Skin of body (tissue), 2 donors: ENCODE results near the gene CARD11. TPM values are rescaled to one million over a fixed set of nuclear protein-coding genes. Genes with fewer than 3 reads are reported as not detected.
"Not testable (repeated sequence)": the region's sequence is repeated elsewhere in the genome, so short reads cannot be mapped to it uniquely, and the experiment has no call there.

Source experiments
- DNase-seq: peaks from one replicate; lab custom pipeline; 2025; lab: John Stamatoyannopoulos, UW
- total RNA-seq: library from RNA; depleted of rRNA; stranded (reverse); fragments of >200 nt; gene quantifications from one replicate; pipeline ENCODE4 v1.2.3, GENCODE V29; 2014

Gene CARD11
- total RNA-seq, 1 donor from 2014 or later = 0.59 TPM

- not testable (repeated sequence) for DNase-seq
These were observed 22.4 kb downstream of the CARD11 start for GRCh38 chr7:3021224-3021623.

GRCh38 chr7:3020416-3020815 lies 23.3 kb downstream of the CARD11 start:
- DNase-seq = no peak

GRCh38 chr7:3019801-3020200 lies 23.9 kb downstream of the CARD11 start:
- no peak for DNase-seq

- DNase-seq = no peak
These were observed 29.5 kb downstream of the CARD11 start for GRCh38 chr7:3013975-3014792.

- DNase-seq = no peak
These were observed 32.3 kb downstream of the CARD11 start for GRCh38 chr7:3011211-3011852.

- no peak for DNase-seq
These were observed 33.5 kb downstream of the CARD11 start for GRCh38 chr7:3010161-3010560.

GRCh38 chr7:3009086-3009485 lies 34.6 kb downstream of the CARD11 start:
- DNase-seq = no peak

- no peak for DNase-seq
These were observed 35.3 kb downstream of the CARD11 start for GRCh38 chr7:3008386-3008785.

- no peak for DNase-seq
These were observed 36.0 kb downstream of the CARD11 start for GRCh38 chr7:3007696-3008095.

- DNase-seq = no peak
These were observed 38.4 kb downstream of the CARD11 start for GRCh38 chr7:3005257-3005656.

GRCh38 chr7:3003936-3004335 lies 39.7 kb downstream of the CARD11 start:
- no peak for DNase-seq

- no peak for DNase-seq
These were observed 41.0 kb downstream of the CARD11 start for GRCh38 chr7:3002631-3003030.

GRCh38 chr7:3000566-3000965 lies 43.1 kb downstream of the CARD11 start:
- DNase-seq = no peak

GRCh38 chr7:2999078-2999500 lies 44.6 kb downstream of the CARD11 start:
- no peak for DNase-seq

- DNase-seq = no peak
These were observed 46.7 kb downstream of the CARD11 start for GRCh38 chr7:2997014-2997413.

- no peak for DNase-seq
These were observed 47.5 kb downstream of the CARD11 start for GRCh38 chr7:2996141-2996540.

- no peak for DNase-seq
These were observed 49.8 kb downstream of the CARD11 start for GRCh38 chr7:2993868-2994267.

- DNase-seq = no peak
These were observed 50.3 kb downstream of the CARD11 start for GRCh38 chr7:2993396-2993795.

GRCh38 chr7:2990949-2991470 lies 52.7 kb downstream of the CARD11 start:
- no peak for DNase-seq

GRCh38 chr7:2986561-2986960 lies 57.1 kb downstream of the CARD11 start:
- no peak for DNase-seq

- no peak for DNase-seq
These were observed 57.8 kb downstream of the CARD11 start for GRCh38 chr7:2985866-2986265.

- no peak for DNase-seq
These were observed 59.6 kb downstream of the CARD11 start for GRCh38 chr7:2984091-2984490.

- DNase-seq = no peak
These were observed 60.1 kb downstream of the CARD11 start for GRCh38 chr7:2983586-2983985.
